NCI-H446 (cell line): Measurements from ENCODE around the gene TM9SF1.

ENCODE experiments used
- DNase-seq, 2 experiments: peaks; one replicate each; lab custom pipeline; 2025; lab: John Stamatoyannopoulos, UW

Gene TM9SF1, protein sequence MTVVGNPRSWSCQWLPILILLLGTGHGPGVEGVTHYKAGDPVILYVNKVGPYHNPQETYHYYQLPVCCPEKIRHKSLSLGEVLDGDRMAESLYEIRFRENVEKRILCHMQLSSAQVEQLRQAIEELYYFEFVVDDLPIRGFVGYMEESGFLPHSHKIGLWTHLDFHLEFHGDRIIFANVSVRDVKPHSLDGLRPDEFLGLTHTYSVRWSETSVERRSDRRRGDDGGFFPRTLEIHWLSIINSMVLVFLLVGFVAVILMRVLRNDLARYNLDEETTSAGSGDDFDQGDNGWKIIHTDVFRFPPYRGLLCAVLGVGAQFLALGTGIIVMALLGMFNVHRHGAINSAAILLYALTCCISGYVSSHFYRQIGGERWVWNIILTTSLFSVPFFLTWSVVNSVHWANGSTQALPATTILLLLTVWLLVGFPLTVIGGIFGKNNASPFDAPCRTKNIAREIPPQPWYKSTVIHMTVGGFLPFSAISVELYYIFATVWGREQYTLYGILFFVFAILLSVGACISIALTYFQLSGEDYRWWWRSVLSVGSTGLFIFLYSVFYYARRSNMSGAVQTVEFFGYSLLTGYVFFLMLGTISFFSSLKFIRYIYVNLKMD

DNA sequence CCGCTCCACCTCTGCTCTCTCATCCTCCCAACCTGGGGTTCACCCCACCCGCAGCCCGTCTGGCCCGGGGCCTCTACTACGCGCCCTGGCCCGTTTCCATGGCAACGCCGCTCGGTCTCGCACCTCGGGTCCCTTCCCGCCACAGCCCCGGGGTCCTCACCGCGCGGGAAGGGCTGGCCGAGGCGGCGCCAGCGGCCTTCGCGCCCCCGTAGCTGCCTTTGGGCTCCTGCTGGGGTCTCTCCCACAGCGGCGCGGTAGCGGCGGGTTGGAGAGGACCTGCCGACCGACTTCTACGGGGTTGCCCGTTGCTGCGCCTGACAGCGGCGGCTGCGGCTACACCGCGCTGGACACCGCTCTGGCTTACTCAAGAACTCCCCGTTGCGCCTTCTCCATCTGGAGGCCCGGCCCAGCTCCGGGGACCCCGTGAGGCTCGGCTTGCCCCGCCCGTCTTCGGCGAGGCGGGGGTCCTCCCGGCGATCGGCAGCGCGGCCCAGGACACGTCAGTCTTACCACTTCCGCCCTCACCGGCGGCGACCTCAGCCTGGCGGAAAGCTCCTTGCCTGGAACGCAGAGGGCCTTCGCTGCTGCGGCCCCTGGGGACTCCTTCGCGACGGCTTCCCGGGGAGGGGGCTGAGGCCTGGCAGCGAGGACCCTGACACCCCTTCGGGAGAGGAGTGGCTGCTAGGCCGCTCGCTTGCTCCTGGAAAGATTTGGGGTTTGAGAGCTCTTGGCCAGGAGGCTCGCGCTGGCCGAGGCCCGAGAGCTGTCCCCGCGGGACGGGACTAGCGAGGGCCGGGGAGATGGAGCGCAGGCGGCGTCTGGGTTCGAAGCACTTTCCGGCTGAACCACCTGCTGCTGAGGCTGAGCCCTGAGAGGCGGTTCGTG is at the start of gene TM9SF1:
TM9SF1 (minus strand) TSS at position 256 of the 885 bp plus-strand sequence. CDS start 422 bp downstream, outside the sequence.
- peak; percentile 49 to 83 for DNase-seq

DNA sequence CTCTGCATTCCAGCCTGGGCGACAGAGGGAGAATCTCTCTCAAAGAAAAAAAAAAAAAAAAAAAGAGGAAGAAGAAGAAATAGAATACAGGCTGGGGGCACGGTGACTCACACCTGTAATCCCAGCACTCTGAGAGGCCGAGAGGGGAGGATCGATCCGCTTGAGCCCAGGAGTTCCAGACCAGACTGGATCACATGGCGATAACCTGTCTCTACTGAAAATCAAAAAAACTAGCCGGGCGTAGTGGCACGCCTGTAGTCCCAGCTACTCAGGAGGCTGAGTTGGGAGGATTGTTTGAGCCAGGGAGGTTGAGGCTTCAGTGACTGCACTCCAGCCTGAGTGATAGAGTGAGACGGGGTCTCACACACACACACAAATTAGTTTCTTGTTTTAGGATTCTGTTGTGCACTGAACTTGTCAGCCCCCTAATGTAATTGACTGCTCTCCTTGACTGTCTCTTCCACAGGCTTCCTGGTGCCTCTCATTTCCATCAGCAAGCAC is 48.1 kb upstream of the TM9SF1 start:
- no peak for DNase-seq

DNA sequence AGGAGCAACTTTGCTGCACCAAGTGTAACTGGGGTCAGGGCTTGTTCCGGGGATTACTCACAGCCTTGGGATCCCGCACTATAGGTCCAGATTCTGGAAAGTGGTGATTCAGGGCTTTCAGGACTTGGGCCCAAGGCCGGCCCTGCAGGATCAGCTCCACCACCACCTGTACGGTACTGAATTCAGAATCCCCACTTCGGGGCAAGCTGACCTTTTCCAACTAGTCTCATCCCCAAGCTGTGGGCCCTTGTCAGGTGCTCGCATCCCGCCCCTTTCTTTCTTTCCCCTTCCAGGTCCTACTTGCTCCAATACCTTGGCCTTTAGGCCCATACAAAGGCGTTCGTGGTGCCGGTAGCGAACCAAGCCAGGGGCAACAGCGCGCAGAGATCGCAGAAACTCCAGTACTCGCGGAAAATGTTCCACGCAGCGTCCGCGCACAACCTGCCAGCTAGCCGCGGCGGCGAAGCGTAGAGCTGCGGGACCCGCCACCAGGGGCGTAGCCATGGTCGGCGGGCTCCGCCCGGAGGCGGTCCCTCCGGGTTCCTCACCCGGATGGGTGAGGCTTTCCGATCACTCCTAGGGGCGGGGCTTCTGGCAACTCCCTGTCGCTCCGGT is 46.7 kb upstream of the TM9SF1 start:
- peak; percentile 98 for DNase-seq

DNA sequence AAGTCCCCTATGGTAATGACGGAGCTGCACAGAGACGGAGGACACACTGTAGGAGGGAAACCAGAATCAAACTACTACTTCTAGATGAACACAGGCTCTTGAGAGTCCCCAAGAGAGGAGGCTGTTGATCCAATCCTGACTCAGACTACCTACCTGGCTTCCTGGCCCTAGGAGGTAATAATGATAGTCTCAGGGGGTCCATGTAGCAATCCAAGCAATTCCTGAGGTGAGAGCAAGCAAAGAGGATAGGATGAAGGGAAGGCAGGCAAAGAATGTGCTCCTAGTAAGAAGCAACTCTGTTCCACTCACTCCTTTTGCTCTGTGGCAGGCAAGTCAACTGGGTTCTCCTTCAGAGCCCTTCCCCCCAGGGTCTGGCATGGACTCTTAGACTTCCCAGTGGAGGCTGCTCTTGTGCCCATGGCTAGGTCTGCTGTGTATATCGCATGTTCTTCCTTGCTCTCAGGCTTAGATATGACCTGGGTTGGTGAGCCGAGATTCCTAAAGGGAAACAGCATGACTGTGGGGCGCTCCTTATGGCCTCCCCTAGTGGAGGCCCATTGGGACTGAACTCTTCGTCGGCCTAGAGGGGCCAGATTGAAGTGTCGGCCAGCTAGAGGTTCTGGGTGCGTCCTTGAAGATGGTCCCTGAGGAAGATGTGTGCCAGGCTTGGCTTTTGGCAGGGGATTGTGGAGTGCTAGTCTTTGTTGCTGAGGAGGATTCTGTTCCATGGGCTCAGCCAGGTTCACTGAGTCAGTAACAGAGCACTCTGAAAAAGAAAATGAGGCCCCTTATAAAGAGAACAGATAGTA is 45.1 kb upstream of the TM9SF1 start:
- DNase-seq, result no peak

DNA sequence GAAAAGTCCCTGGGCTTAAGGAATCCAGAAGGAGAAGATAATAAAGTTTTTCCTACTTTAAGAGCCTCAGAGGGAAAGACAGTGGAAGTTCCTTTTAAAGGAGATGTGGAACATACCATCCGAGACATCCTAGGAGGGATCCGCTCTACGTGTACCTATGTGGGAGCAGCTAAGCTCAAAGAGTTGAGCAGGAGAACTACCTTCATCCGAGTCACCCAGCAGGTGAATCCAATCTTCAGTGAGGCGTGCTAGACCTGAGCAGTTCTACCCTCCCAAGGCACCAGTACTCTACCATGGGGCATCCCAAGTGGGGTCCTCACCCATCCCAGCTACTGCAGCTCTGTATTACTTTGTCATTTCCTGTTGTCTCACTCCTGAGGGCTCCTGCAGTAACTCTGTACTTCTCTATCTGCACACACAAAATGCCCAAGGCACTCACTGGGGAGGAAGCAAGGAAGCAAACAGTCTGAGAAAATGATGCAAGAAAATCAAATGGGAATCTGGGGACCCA is 43.3 kb upstream of the TM9SF1 start:
- DNase-seq, result no peak

DNA sequence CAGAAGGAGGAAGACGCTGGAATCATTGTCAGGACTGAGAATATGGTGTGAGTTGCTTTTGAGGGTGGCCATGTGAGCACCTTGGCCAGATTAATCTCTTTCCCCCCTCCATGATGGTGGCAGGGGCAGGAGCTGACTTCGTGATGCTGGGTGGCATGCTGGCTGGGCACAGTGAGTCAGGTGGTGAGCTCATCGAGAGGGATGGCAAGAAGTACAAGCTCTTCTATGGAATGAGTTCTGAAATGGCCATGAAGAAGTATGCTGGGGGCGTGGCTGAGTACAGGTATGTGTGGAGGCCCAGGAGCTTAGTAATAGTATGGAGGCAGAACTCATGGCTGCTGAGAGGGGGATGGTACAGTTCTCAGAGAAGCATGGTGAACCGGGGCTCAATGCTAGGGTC is 42.9 kb upstream of the TM9SF1 start:
- no peak for DNase-seq

DNA sequence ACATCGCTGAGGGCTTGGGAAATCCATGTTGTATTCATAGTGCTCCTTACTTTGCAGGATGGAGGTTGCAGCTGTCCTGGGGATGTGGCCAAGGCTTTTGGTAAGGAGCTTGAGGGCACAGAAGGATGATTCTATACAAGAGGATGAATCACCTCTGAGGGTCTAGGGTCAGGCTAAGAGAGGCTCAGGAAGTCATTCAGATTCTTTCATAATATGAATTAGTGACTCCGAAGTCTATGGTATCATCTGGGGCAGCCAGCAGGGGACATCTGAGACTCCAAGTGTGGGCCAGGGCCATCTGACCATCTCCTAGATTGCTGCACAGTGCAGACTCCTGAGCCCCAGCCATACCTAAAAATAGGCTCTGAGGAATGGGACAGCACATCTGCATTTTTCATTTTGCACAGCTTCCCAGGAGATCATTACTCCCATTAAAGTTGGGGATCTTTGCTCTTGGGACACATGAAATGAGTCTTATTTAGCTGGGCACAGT is 42.3 kb upstream of the TM9SF1 start:
- no peak for DNase-seq

DNA sequence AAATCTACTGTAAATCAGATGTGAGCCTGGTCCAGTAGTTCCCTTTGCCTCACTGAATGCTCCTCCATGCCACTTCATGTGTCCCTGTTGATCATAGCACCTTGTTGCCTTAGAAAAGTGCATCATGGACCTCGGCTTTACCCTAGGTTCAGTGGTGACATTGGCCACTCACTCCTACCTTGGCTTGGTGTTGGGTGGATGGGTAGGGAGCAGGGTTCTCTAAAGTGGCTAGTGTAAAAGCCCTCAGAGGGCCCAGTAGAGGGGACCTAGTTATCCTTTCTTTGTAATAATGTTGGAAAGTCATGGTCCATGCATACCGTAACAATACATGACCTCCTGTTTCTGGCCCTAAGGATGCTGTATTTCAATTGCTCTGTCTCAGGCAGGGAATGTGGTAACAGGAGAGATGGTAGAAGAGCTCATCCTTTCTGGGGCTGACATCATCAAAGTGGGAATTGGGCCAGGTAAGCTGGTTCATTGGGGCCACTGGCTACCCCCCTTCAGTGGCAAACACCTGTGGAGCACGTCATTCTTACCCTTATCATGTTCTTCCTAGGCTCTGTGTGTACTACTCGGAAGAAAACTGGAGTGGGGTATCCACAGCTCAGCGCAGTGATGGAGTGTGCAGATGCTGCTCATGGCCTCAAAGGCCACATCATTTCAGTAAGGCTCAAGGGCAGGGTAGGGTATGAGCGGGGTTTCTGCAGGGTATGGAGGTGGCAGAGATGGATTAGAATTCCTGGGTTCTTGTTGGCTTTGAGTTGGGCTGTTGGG is 41.6 kb upstream of the TM9SF1 start:
- no peak for DNase-seq

DNA sequence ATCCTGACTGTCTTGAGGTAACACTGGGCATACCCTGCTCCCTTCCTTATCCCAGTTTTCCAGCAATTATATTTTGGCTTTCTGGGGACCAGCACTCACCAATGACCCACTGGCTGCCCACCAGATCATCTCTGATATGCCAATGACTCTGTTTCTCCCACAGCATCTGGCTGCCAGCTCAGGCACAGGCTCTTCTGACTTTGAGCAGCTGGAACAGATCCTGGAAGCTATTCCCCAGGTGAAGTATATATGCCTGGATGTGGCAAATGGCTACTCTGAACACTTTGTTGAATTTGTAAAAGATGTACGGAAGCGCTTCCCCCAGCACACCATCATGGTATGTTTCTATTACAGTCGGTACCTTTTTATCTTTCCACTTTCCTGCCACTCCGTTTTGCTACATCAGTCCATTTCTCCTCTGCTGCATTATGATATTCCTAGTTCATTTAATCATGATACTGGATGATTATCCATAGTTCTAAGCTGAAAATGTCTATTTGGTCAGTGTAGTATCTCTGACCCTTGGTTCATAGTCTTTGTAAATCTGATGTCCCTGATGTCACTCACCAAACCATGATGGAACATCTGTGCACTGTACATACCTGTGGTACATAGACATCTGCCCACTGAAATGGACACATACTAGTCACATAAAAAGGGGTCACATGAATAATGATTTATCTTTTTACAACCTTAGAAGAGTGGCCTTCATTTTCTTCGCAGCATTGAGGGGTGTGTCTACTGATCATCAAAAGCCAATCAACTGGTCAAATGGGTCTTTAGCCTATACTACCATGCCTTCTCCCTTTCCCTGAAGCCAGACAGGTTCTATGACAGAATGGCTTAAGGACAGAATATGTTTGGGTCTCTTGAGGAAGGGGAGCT is 40.8 kb upstream of the TM9SF1 start:
- no peak for DNase-seq

DNA sequence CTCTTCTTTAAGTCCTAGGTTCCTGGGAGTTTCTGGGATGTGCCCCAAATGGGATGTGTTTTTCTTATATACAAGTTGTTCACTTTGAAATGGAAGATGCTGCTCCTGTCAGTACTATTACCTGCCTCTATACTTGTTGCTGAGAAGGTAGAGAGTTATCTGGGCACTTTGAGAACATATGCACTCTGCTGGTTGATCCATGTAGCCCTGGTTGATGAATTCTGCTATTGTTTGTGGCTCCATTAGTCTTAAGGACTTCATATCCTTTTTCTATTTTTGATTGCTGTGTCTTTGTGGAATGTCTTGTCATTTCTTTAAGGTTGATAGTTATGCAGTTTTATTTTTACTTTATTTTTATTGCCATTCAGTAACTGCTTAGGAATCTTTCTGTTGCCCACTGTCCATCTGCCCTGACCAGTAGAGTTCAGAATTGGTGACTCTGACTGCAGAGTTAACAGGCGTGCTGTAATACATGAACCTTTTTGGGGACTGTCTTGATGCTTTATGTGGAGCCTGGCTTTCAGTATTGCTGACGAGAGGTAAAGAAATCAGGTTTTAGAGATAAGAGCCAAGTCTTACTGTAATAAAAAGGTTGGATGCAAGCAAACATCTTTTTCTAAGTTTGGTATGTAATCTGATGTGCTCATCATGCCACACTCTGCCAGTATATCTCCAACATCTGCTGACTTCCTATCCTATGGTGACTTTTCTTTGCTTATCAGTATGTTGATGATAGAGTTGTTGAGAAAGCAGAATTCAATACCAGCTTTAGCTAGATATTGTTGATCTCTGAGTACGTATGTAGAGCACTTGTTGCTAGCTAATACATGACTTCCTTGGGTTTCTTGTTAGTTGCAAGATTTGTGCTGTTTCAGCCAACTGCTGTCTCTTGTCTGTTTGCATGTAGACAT is 39.1 kb upstream of the TM9SF1 start:
- DNase-seq, result no peak

DNA sequence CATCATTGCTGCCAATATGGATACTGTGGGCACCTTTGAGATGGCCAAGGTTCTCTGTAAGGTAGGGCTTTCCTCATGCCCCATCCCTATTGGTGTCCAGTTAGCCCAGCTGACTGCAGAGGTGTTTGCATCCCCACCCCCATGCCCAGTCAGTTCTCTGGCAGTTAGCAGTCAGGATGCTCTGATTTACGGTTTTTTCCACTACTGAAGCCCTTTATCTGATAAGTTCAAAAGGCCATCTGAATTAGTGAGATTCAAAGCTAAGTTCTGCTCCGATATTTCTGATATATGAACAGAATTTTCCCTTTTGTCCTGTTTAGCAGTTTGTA is 38.3 kb upstream of the TM9SF1 start:
- no peak for DNase-seq

DNA sequence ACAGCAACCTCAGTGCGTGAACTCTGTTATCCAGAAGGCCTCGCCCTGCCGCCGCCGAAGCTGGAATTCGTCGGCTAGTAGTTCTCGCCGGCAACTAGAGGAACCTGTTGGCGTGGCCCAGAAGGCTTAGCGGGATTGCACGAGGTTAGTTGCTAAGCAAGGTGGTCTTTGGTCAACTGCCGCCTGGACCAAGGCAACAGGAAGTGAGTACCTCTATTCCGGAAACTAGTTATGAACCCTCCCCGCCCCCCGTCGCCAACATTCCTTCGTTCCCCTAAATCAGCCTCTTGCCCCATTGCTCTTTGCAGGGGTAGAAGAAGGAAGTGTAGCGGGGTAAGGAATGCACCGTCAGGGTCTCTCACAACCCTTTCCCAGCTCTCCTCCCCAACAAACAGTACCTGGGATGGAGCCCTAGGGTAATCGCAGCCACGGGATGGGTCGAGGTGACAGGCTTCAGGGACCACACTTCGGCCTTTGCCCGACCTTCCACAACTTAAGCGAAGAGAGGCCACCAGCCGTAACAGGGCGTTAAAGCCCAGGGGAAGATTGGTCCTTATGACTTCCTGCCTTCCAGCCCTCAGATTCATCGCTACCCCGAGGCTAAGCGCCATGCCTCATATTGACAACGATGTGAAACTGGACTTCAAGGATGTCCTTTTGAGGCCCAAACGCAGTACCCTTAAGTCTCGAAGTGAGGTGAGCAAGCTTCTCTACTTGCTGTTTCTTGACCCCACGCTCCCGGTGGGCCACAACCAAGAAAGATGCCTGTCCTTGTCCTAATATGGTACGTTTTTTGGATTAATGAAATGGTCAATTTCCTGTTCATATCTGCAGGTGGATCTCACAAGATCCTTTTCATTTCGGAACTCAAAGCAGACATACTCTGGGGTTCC is 37.6 kb upstream of the TM9SF1 start, which contains the start of gene GMPR2:
GMPR2 (plus strand) TSS at position 285 of the 893 bp plus-strand sequence; CDS start at position 610, 325 bp downstream.
- peak in 1 of 2 experiments; percentile 84 for DNase-seq

DNA sequence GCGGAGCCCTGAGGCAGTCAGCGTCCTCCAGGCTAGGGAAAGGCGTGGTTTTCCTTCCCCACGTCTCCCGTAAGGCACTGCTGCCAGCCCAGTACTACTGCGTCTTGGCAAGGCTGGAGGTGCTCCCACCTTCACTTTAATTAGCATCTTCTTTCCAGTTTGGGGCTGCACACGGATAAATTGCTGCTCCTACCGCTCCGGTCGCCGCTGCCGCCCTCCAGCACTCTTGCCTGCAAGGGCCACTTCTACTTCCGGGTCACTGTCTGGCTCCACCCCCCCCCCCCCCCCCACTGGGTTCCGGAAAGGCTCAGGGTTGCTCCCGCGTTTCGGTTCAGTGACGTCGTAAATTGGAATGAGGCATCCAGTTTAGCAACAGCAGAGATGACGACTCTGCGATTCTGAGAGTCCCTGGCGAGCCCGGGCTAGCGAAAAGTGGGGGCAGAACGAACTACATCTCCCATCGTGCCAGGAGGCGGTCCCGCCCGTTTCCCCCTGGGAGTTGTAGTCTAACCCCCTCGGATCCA is 36.9 kb upstream of the TM9SF1 start, which contains the start of gene NEDD8:
NEDD8 (minus strand) TSS at position 247 of the 524 bp plus-strand sequence; CDS start at position 147, 100 bp downstream.
- peak; percentile 91 to 96 for DNase-seq

DNA sequence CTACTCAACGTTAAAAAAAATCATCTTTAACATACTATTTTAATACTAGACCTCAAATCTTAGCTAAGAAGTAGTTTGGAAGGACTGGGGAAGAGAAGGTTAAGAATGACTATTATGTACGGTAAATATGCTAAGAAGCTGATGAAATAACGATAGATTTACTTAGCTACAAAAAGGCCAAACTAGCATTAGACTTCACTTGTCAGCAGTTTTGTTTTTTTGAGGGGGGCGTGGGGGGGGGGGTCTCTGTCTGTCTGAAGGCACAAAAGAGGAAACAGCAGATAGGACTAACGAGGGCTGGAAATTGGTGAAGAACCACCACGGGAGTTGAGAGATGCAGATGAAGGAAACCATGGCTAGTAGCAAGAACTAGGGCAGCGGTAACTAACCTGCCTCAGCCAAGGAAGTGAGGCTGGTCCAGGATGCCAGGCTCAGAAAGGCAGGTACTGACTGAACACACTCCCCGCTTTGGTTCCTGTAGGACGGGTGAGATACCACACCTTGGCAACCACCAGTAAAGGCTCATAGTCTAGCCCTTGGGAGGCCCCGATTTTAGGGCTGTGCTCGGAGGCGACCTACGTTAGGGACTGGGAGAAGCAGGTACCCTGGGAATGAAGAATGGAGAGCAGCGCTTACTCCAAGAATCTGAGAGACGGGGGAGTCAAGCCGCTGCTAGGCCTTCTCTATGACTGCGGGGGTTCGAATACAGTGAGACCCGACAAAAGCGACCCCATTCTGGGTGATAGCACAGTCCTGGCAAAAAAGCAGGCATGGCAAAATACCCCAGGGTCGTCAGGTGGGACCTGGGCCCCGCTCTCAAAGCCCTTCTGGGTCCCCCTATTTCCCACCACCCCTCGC is 36.3 kb upstream of the TM9SF1 start:
- no peak for DNase-seq

DNA sequence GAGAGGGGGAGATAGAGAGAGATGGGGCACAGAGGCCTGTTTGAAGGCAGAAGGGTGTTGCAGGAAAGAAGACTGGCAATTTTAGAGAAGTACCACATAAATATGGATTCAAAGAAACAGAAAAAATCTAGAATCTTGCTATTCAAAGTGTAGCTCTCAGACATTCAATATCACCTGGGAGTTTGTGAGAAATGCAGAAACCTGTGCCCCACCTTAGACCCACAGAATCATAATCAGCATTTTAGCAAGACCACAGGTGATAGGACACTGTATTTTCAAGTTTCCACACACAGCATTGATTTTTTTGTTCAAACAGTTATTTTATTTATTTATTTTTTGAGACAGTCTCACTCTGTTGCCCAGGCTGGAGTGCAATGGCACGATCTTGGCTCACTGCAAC is 33.7 kb upstream of the TM9SF1 start:
- no peak for DNase-seq
